ENCODE measurements around the gene MICU1.
"Not testable (repeated sequence)": the region's sequence is repeated elsewhere in the genome, so short reads cannot be mapped to it uniquely, and the experiment has no call there.

MICU1 gene, protein sequence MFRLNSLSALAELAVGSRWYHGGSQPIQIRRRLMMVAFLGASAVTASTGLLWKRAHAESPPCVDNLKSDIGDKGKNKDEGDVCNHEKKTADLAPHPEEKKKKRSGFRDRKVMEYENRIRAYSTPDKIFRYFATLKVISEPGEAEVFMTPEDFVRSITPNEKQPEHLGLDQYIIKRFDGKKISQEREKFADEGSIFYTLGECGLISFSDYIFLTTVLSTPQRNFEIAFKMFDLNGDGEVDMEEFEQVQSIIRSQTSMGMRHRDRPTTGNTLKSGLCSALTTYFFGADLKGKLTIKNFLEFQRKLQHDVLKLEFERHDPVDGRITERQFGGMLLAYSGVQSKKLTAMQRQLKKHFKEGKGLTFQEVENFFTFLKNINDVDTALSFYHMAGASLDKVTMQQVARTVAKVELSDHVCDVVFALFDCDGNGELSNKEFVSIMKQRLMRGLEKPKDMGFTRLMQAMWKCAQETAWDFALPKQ

DNA sequence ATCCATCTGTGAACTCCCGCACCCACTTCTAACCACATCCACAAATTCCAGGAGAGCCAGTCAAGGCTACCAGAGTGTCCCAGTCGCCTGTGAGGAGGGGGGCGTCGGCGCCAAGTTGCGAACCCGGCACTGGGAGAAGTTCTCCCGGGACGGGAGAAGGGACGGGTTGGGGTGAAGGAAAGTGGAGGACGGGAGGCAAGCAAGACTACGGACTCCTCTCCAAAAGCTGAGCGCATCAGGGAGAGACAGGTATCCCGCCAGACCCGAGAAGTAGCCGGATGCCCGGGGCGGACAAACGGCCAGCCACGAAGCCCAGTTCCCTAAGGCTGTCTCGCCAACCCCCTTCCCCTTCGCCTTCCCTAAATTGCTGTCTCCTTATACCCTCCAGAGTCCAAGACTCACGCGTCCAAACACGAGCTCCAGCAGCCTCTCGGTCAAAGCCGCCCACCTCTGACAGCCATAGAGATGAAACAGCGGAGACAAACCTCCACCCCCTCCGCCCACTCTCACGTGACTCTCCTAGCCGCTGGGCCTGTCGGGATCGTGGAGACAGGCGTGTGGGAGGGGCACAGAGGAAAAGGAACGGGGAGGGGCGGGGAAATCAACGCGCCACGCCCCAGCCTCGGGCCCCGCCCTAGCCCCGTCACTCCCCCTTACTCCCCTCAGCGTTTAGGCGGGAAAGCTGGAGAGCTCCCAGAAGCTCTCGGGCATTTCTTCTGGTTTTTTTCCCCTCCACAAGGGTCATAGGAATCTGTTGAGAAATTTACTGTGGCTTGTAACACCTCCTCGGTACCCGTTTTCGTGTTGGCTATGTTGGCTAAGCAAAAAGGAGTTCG lies at the start of gene MICU1:
Gene MICU1, minus strand, starts transcription at position 472 of the 836 bp plus-strand sequence. CDS start 59,286 bp downstream, outside the sequence.
- peak; percentile 91 for DNase-seq (ENCODE audit: low spot score)

DNA sequence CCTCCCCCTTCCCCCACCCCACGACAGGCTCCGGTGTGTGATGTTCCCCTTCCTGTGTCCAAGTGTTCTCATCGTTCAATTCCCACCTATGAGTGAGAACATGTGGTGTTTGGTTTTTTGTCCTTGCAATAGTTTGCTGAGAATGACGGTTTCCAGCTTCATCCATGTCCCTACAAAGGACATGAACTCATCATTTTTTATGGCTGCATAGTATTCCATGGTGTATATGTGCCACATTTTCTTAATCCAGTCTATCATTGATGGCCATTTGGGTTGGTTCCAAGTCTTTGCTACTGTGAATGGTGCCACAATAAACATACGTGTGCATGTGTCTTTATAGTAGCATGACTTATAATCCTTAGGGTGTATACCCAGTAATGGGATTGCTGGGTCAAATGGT lies 48.3 kb upstream of the MICU1 start:
- not testable (repeated sequence) for DNase-seq (ENCODE audit: low spot score)

DNA sequence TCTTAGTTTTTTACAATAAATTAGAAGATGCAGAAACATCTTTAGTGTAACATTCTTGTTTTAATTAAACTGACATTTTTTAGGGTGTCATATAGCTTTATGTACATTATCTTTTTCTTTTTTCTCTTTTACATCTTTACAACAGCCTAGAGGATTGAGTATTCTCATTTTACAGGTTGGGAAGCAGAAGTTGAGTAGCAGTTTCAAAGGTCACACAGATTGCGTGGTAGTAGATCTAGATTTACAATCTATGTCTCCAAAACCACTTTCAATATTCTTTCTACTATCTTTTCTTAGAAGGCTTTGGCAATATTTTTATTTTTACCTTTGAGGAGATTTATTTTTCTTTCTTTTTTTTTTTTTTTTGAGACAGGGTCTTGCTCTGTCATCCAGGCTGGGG lies 47.4 kb upstream of the MICU1 start:
- DNase-seq (ENCODE audit: low spot score), result no peak

DNA sequence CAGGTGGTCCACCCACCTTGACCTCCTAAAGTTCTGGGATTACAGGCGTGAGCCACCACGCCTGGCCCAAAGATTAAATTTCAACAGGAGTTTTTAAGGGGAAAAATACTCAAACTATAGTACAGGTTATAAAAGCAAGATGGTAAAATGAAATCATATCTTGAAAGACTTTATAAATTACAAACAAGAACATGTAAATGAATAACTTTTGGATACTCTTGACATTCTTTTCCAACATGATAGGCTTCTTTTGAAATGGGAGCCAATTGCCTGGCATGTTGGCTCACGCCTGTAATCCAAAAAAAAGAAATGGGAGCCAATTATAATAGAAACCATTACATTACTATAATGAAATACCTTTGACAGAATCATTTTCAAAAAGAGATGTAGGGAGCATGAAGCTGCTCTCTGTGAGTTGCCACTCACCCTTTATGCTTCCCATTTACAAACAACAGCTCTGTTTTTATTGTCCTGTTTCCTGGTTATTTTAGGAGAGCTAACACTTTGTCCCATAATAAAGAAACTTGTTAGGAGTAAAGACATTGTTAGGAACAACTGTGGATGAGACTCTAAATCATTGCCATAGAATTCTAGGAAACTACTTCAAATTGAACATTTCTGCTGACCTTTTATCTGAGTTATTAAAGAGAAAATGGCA lies 41.5 kb upstream of the MICU1 start:
- DNase-seq (ENCODE audit: low spot score), result no peak

DNA sequence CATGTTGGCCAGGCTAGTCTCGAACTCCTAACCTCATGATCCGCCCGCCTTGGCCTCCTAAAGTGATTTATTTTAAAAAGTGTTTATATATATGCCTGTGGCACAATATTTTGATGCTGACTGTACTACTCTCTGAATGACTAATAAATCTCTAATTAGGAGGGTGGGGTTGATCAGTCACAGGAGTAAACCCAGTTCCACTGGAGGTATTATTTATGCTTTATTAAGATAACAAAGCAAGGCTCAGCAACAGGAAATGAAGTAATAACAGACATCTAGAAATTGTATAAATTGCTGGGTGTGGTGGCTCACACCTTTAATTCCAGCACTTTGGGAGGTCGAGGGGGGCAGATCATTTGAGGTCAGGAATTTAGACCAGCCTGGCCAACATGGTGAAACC lies 40.0 kb upstream of the MICU1 start:
- DNase-seq (ENCODE audit: low spot score), result no peak

DNA sequence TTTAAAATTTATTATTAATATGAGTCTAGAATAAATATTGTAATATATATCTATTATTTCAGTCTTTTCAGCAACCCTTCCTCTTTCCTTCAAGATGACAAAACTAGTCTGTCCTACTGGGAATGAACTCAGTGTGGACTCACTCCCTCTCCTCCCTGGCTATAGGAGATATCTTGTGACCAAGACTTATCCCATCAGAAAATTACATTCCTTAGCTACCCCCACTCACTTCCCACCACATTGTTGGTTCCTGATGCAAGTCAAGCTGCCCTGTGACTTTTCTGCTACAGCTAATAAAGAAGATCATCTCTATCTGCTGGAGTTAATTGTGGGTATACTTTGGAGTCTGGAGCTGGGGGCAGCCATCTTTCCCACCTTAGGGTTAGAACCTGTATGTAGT lies 38.1 kb upstream of the MICU1 start:
- DNase-seq (ENCODE audit: low spot score), result no peak

DNA sequence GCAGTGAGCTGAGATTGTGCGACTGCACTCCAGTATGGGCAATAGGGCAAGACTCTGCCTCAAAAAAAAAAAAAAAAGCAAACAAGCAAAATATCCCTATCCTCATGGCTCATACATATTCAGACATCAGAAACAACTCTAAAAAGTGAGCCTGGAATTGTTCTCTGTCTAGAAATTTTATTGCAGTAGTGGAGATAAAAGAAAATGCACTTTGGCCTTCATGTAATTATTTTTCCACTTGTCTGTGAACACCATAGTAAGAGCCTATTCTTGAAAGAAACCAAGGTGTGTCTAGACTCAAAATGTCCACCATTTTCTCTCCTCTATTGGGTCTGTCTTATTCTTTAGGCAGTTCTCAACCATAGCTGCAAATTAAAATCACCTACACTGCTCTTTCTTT lies 35.6 kb upstream of the MICU1 start:
- no peak for DNase-seq (ENCODE audit: low spot score)

DNA sequence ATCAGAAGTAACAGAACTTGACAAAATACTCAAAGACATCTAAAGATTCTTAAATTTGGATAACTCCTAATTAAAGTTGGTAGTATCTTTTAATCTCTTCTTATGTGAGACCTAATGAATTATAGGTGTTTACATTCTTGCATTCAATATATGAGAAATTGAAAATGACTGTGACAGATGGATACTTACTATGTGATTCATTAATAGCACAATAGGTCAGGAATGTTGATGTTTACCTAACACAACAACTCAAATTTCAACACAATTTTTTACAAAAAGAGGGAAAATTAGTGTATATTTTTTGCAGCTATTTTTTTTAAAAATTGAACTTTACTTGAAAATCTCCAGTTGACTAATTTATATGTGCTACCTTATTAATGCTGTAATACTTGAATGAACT lies 34.3 kb upstream of the MICU1 start:
- no peak for DNase-seq (ENCODE audit: low spot score)

DNA sequence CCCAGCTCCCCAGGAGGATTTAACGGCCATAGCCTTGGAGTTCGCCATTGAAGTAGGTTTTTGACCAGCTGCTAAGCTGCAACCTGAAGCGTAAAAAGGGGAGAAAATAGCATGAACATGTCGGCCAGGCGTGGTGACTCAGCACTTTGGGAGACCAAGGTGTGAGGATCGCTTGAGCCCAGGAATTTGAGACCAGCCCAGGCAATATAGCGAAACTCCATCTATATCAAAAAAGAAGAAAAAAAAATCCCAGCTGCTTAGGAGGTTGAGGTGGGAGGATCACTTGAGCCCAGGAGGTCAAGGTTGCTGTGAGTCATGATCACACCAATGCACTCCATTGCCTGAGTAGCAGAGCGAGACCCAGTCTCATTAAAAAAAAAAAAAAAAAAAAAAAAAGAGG lies 33.8 kb upstream of the MICU1 start:
- DNase-seq (ENCODE audit: low spot score), result no peak

DNA sequence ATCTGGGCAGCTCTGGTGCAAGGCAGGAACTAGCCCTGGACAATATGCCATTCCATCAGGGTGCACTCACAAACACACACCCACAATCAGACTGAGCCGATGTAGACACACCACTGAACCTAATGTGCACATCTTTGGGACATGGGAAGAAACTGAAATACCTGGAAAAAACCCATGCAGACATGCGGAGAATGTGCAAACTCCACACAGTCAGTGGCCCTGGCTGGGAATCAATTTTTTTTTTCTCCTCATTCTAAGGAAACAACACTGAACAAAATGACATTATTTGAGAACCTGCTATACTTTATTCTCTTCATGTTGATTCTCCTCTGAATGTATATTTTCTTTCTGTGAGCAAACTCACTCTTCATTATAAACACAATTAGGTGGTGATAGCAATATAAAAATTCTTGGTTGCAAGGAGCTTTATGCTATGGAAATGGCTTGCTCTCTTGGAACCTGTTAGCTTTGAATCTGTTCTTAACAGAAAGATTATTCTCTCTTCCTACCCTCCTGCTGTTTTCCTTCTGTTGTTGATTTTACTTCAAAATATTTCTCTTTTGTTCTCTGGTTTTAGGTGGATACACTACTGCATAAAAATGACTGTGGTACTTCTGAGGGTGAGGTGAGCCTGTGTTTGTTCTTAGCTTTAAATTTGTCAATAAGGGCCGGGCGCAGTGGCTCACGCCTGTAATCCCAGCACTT lies 33.0 kb upstream of the MICU1 start:
- no peak for DNase-seq (ENCODE audit: low spot score)

DNA sequence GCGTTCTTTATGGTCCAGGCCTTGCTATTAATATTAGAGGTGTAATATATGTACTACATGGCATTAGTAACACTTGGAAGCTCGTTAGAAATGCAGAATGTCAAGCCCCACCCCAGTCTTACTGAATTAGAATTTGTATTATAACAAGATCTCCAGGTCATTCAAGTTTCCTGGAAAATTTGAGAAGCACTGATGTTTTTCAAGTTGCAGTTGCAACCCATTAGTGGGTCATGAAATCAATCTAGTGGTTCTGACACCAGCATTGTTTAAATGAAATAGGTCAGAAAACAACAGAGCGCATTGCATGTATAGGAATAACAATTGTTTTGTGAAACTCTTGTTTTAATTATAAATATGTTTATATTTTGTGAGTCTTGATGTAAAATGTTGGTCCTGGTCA lies 28.8 kb upstream of the MICU1 start:
- no peak for DNase-seq (ENCODE audit: low spot score)

DNA sequence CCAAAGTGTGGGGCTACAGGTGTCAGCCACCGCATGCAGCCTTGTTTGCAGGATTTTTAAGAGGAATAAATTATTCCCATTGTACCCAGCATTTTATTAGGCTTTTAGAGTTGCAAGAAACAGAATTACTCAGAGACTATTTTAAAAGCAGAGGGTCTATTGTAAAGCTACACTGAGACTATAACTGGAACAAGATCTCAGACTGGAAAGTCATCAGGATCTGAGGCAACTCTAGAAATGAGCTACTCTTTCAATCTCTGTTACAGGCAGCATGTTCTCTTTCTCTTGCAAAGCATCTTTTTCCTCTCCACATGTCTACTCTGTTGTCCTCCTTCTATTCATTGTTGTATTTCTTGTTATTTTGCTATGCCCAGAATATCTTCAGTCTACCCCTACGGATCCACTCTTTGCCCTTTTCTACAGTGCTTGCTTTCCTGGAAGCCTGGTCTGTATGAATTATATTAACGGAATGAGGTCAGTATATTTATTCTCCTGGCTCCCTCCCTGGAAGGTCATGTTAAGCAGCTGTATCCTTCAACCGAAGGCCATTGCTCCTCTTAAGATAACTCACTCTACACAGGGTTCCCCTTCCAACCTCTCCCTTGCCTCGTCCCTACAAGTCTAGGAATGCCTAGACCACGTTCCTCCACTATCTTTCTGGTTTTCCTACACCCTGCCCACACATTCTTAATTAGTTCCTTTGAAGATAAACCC lies 27.7 kb upstream of the MICU1 start:
- no peak for DNase-seq (ENCODE audit: low spot score)

DNA sequence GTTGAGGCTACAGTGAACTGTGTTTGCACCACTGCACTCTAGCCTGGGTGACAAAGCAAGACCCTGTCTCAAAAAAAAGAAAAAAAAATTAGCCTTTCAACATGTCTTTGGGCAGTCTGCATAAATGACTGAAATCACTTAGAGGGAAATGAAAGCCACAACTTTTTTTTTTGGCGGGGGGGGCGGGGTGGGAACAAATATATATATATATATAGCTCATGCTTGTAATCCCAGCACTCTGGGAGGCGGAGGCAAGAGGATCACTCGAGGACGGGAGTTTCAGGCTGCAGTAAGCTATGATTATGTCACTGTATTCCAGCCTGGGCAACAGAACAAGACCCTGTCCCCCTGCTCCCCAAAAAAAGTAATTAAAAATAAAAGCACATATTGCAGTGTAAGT lies 23.4 kb upstream of the MICU1 start:
- no peak for DNase-seq (ENCODE audit: low spot score)

DNA sequence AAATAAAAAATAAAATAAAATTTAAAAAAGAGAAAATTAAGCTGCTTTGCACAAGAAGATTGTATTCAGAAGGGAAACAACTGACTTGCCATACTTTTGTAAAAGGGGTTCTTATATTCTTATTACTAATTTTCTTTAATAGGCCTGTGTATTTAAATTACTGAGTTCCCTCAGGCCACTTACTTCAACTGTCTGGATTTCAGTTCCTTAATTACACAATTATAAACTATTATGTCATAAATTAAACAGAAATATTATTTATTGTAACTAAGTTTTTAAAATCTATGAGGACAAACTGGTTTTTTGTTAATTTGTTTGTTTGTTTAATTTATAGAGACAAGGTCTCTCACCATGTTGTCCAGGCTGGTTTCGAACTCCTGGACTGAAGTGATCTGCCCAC lies 22.4 kb upstream of the MICU1 start:
- DNase-seq (ENCODE audit: low spot score), result no peak

DNA sequence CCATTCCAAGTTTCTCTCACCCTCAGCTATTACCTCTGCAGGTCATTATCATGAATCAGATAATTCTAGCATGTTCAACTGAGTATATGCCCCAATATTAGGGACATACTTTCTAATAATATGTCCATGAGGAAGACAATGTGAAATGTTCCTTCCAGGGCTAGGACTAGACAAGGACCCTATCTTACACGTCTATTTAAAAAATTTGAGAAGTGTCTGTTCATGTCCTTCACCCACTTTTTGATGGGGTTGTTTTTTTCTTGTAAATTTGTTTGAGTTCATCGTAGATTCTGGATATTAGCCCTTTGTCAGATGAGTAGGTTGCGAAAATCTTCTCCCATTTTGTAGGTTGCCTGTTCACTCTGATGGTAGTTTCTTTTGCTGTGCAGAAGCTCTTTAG lies 21.1 kb upstream of the MICU1 start:
- DNase-seq (ENCODE audit: low spot score), result not testable (repeated sequence)

DNA sequence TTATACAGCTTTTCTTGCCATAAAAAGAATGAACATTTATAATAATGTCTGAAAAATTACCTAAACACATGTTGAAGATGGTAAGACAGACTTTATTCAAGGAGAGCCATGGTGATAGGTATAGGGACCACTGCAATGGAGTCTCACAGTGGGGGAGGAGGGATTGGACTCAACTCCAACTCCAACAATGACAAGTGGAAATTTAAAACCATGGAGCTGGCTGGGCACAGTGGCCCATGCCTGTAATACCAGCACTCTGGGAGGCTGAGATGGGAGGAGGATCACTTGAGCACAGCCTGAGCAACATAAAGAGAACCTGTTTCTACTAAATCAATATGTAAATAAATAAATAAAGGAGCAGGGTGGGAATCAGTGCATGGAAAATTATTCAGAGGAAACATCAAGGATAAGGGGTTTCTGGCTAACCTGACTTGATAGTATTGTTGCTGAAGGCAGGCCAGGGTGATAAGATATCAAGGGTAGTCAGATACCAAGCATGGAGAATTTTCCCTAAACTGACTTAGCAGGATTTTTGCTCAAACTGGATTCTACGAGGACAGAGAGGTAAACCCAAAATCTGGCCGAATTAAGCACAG lies 19.5 kb upstream of the MICU1 start:
- no peak for DNase-seq (ENCODE audit: low spot score)

DNA sequence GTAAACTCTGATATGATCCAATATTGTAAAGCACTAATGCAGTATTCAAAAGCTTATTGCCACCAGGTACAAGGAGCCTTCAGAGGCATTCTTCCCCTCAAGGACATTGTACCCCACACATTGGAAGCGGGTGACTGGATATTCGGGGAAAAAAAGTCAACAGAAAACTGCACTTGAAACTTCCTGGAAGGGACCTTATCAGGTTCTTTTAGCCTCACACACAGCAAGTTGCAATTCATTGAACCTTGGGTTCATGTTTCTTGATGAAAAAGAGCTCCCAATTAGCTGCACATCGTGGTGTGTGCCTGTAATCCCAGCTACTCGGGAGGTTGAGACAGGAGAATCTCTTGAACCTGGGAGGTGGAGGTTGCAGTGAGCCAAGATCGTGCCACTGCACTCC lies 16.4 kb upstream of the MICU1 start:
- no peak for DNase-seq (ENCODE audit: low spot score)

DNA sequence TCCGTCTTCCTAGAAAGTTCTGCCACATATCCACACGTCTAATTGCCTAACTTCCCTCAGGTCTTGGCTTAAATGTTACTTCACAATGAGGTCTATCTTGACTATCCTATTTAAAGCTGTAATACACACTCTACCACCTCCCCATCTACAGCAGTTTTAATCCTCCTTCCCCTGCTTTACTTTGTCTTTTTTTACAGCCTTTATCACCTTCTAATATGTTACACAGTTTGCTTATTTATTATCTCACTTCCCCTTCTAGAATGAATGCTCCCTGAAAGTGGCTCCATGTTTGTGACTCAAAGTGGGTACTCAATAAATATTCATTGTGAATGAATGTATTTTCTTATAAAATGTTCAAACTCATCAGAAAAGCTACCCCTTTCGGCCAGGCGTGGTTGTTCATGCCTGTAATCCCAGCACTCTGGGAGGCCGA lies 13.6 kb upstream of the MICU1 start:
- DNase-seq (ENCODE audit: low spot score), result no peak

DNA sequence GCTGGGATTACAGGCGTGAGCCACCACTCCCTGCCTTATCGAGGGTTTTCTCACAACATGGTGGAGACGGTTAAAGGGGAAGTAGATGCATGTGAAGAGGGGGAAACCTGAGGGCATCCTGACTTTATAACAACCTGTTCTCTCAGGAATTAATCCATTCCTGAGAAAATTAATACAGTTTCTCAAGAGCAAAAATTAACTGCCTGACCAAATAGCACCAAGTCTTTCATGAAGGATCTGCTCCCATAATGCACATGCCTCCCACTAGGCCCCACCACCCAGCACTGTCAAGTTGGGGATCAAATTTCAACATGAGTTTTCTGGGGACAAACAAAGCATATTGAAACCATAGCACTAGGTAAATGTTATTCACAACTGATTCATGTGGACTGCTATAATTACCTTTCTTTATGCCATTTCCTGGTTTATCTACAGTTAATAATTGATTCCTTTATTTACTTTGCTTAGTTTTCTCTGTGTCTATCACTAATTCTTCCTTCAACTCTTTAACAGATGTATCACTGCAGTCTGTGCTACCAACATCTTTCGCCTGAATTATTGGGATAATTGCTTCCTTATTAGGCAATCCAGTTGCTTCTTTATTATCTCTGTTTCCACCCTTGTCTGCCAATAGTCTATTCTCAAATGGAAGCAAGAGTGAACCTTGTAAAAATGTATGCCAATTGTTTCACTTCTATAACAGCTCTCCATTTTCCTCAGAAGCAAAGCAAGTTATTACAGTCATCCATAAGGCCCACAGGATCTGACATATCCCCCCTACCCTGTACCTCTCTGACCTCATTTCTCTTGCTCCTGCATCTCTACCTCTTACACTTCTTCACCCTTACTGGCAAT lies 12.9 kb upstream of the MICU1 start:
- no peak for DNase-seq (ENCODE audit: low spot score)

DNA sequence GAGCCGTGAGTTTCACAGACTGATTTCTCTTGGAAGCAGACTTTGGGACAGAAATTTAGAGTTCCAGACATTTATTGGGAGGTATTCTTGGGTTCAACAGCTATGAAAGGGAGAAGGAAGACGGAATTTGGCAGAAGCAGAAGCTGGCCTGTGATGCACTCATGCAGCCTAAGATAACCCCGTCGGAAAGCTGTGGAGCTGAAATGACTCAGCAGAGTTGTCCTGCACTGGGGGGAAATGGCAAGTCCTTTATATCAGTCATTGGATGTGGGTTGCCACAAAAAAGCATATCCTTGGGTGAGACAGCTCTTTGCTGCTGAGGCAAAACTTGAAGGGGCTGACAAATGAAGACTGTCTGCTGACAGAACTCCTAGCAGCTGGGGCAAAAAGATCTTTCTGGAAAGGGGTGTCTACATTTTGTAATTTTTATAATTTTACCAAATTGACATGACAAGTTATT lies 11.5 kb upstream of the MICU1 start:
- no peak for DNase-seq (ENCODE audit: low spot score)

Measured in D341Med (cell line).